Gastroesophageal sphincter (tissue), 3 donors: ENCODE data around the gene KANSL2.

ENCODE experiments used
- POLR2A ChIP-seq, 2 donors: fragments of 450-650 bp; IDR thresholded peaks; one replicate each; pipeline ENCODE4 v1.6.1; 2017; ENCODE audit warnings: antibody characterized with exemption in 2 of 2, mild to moderate bottlenecking in 2 of 2, moderate library complexity in 1 of 2
- POLR2AphosphoS5 ChIP-seq: sonication (generic); formaldehyde crosslinking; IDR thresholded peaks from one replicate; pipeline ENCODE4 v1.6.1; 2017; ENCODE audit warnings: antibody characterized with exemption
- TF ChIP-seq, protein P1 (sequence below), 4 experiments: fragments of 200-600 bp in 2 of 4; fragments of 450-650 bp in 2 of 4; sonication (generic) in 1 of 4; IDR thresholded peaks; one replicate each; pipeline ENCODE4 v1.5.1; 2017 to 2019; ENCODE audit warnings: antibody characterized with exemption in 4 of 4, mild to moderate bottlenecking in 2 of 4, moderate library complexity in 2 of 4

DNA sequence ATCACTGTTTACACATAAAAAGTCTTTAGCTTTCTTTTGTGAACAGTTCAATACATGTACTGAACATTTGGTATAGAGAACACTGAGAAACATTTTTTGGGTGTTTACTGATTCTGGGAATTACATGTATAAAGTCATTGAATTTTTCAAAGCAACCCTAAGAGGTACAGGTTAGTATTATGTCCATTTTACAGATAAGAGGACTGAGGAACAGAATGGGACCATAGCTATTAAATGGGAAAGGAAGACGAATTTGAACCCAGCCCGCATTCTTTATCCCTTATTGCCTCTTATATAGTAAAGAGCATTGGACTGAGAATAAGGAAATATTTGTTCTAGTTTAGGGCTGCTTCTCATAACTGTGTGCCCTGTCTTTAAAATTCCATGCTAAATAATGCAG is 889 bp upstream of the KANSL2 start:
- TF ChIP-seq, protein P1, sequence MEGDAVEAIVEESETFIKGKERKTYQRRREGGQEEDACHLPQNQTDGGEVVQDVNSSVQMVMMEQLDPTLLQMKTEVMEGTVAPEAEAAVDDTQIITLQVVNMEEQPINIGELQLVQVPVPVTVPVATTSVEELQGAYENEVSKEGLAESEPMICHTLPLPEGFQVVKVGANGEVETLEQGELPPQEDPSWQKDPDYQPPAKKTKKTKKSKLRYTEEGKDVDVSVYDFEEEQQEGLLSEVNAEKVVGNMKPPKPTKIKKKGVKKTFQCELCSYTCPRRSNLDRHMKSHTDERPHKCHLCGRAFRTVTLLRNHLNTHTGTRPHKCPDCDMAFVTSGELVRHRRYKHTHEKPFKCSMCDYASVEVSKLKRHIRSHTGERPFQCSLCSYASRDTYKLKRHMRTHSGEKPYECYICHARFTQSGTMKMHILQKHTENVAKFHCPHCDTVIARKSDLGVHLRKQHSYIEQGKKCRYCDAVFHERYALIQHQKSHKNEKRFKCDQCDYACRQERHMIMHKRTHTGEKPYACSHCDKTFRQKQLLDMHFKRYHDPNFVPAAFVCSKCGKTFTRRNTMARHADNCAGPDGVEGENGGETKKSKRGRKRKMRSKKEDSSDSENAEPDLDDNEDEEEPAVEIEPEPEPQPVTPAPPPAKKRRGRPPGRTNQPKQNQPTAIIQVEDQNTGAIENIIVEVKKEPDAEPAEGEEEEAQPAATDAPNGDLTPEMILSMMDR (IDR thresholded peaks at IDR 0.05), result no peak
- no peak for TF ChIP-seq POLR2A (IDR thresholded peaks at IDR 0.05)
- no peak for TF ChIP-seq POLR2AphosphoS5
